ENCODE results near the gene SLC9A9.

Gene SLC9A9

GRCh38 chr3:143586576-143586975 is 261.7 kb downstream of the SLC9A9 start:
- no peak for DNase-seq

- no peak for DNase-seq
Observed at GRCh38 chr3:143585720-143586456, 262.4 kb downstream of the SLC9A9 start.

- DNase-seq, result no peak
Observed at GRCh38 chr3:143584474-143584873, 263.8 kb downstream of the SLC9A9 start.

GRCh38 chr3:143581972-143582722 is 266.1 kb downstream of the SLC9A9 start:
- no peak for DNase-seq

GRCh38 chr3:143578810-143579435 is 269.3 kb downstream of the SLC9A9 start:
- DNase-seq, result no peak

- no peak for DNase-seq
Observed at GRCh38 chr3:143576568-143577270, 271.5 kb downstream of the SLC9A9 start.

GRCh38 chr3:143574933-143575332 is 273.3 kb downstream of the SLC9A9 start:
- no peak for DNase-seq

GRCh38 chr3:143573610-143574303 is 274.5 kb downstream of the SLC9A9 start:
- no peak for DNase-seq

GRCh38 chr3:143571548-143571947 is 276.7 kb downstream of the SLC9A9 start:
- DNase-seq, result no peak

GRCh38 chr3:143567823-143568222 is 280.4 kb downstream of the SLC9A9 start:
- no peak for DNase-seq

GRCh38 chr3:143565951-143566350 is 282.3 kb downstream of the SLC9A9 start:
- no peak for DNase-seq

- DNase-seq, result no peak
Observed at GRCh38 chr3:143563786-143564185, 284.5 kb downstream of the SLC9A9 start.

- no peak for DNase-seq
Observed at GRCh38 chr3:143562789-143563188, 285.5 kb downstream of the SLC9A9 start.

- no peak for DNase-seq
Observed at GRCh38 chr3:143559296-143559695, 289.0 kb downstream of the SLC9A9 start.

- DNase-seq, result no peak
Observed at GRCh38 chr3:143552851-143553250, 295.4 kb downstream of the SLC9A9 start.

- no peak for DNase-seq
Observed at GRCh38 chr3:143551761-143552160, 296.5 kb downstream of the SLC9A9 start.

GRCh38 chr3:143548861-143549497 is 299.3 kb downstream of the SLC9A9 start:
- no peak for DNase-seq

- DNase-seq, result no peak
Observed at GRCh38 chr3:143548393-143548792, 299.9 kb downstream of the SLC9A9 start.

- no peak for DNase-seq
Observed at GRCh38 chr3:143538577-143538981, 309.7 kb downstream of the SLC9A9 start.

GRCh38 chr3:143538061-143538460 is 310.2 kb downstream of the SLC9A9 start:
- no peak for DNase-seq

- no peak for DNase-seq
Observed at GRCh38 chr3:143536817-143537535, 311.3 kb downstream of the SLC9A9 start.

Measured in stimulated activated CD4-positive, alpha-beta T cell treated with anti-CD3 and anti-CD28 coated beads, Interleukin-4, amount 100 ng/mL, for 24 hours (primary cell).